Bronchial epithelial cell (primary cell): ENCODE data around the gene CHN2. TPM values are rescaled to one million over a fixed set of nuclear protein-coding genes. Genes with fewer than 3 reads are reported as not detected.
A peak's percentile ranks its signal among the peaks of the same experiment; 100 is the strongest.

Source experiments
- DNase-seq: peaks from one replicate; pipeline ENCODE4 v3.0.0-alpha.2; 2010; ENCODE audit warnings: low read depth
- FAIRE-seq: peaks from 2 replicates; lab custom pipeline; 2011; peaks lifted over from hg19 to GRCh38; lab: Jason Lieb, UNC
- H3K27me3 ChIP-seq: 2 replicates; pipeline ENCODE4 v1.5.1; 2011; ENCODE audit warnings: low read length; ENCODE audit not compliant: control insufficient read depth, insufficient read depth
- H3K36me3 ChIP-seq: 2 replicates; pipeline ENCODE4 v1.5.1; 2011; ENCODE audit warnings: low read length; ENCODE audit not compliant: control insufficient read depth, insufficient read depth
- H3K4me3 ChIP-seq: 2 replicates; pipeline ENCODE4 v1.5.1; 2011; ENCODE audit warnings: mild to moderate bottlenecking, low read depth, low read length, control low read depth
- total RNA-seq: library from RNA; depleted of rRNA; stranded (reverse); fragments of >200 nt; gene quantifications from 2 replicates; pipeline ENCODE4 v1.2.1, GENCODE V29; 2014
- TF ChIP-seq, protein P1 (sequence below): IDR thresholded peaks from 2 replicates; pipeline ENCODE4 v1.5.1; 2011; ENCODE audit warnings: mild to moderate bottlenecking, moderate library complexity, low read length, control low read depth, inconsistent platforms; ENCODE audit not compliant: insufficient read depth, severe bottlenecking

Gene CHN2
- total RNA-seq, 1 donor from 2014 or later = 0.53 TPM

GRCh38 chr7:29285861-29286260 lies 91.3 kb downstream of the CHN2 start:
- FAIRE-seq (no peak), DNase-seq (no peak)
- TF ChIP-seq, protein P1, sequence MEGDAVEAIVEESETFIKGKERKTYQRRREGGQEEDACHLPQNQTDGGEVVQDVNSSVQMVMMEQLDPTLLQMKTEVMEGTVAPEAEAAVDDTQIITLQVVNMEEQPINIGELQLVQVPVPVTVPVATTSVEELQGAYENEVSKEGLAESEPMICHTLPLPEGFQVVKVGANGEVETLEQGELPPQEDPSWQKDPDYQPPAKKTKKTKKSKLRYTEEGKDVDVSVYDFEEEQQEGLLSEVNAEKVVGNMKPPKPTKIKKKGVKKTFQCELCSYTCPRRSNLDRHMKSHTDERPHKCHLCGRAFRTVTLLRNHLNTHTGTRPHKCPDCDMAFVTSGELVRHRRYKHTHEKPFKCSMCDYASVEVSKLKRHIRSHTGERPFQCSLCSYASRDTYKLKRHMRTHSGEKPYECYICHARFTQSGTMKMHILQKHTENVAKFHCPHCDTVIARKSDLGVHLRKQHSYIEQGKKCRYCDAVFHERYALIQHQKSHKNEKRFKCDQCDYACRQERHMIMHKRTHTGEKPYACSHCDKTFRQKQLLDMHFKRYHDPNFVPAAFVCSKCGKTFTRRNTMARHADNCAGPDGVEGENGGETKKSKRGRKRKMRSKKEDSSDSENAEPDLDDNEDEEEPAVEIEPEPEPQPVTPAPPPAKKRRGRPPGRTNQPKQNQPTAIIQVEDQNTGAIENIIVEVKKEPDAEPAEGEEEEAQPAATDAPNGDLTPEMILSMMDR = no peak
- Histone ChIP-seq H3K36me3 (no peaks in the 10 kb centered on the region), H3K4me3 (no peak overlapping the region), H3K27me3 (no peaks in the 10 kb centered on the region)

- Histone ChIP-seq H3K27me3 (no peaks in the 10 kb centered on the region), H3K4me3 (no peak overlapping the region), H3K36me3 (no peaks in the 10 kb centered on the region)
- peak; percentile 96 for DNase-seq
- TF ChIP-seq, protein P1 = no peak
- no peak for FAIRE-seq
Observed at GRCh38 chr7:29287366-29287765, 92.8 kb downstream of the CHN2 start.

GRCh38 chr7:29288181-29289091 lies 93.9 kb downstream of the CHN2 start:
- Histone ChIP-seq H3K36me3 (no peaks in the 10 kb centered on the region), H3K4me3 (no peak overlapping the region), H3K27me3 (no peaks in the 10 kb centered on the region)
- no peak for FAIRE-seq
- no peak for DNase-seq
- TF ChIP-seq, protein P1 = no peak

GRCh38 chr7:29289156-29290021 lies 94.8 kb downstream of the CHN2 start:
- no peak for FAIRE-seq
- H3K4me3 ChIP-seq = no peak overlapping the region
- H3K27me3 ChIP-seq = no peaks in the 10 kb centered on the region
- TF ChIP-seq, protein P1 = no peak
- DNase-seq = no peak
- H3K36me3 ChIP-seq = no peaks in the 10 kb centered on the region

GRCh38 chr7:29290829-29291228 lies 96.3 kb downstream of the CHN2 start:
- Histone ChIP-seq H3K36me3 (no peaks in the 10 kb centered on the region), H3K27me3 (no peaks in the 10 kb centered on the region), H3K4me3 (no peak overlapping the region)
- FAIRE-seq (no peak), DNase-seq (no peak)
- TF ChIP-seq, protein P1 = no peak
